SK-N-MC (cell line): ENCODE data around the gene HSF2BP.

Experiments used
- EZH2 ChIP-seq: fragments of 200-600 bp; sonication (generic); IDR thresholded peaks from one replicate; pipeline ENCODE4 v1.6.1; 2017; ENCODE audit warnings: antibody characterized with exemption
- POLR2AphosphoS5 ChIP-seq: IDR thresholded peaks from 2 replicates; pipeline ENCODE4 v1.6.1; 2012; ENCODE audit warnings: mild to moderate bottlenecking, low read depth, low read length, borderline replicate concordance

DNA sequence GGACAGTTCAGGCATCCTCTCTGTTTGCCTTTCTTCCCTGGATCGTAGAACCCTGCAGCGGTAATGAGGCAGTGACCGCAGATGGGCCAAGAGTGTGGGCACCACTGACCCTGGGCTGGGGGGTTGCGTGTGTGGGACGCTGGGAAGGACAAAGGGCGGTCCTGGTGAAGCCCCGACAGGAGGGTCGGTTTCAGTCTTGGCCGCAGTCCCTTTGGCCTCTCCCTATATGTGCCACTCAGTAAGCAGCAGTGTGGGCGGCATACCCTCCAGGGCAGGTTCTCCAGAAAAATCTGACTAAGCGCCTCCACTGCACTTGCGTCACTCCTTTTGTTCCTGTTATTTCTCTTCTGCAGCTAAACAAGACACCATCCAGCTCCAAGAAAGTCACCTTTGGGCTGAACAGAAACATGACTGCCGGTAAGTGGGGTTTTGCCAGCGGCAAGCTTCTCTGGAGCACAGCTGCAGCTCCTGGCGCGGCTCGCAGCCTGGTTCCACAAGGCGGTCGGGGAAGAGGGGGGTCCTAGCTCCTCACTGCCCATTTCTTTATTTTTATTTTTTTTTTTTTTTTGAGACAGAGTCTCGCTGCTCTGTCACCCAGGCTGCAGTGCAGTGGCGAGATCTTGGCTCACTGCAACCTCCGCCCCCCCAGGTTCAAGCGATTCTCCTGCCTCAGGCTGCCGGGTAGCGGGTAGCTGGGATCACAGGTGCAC is 32.0 kb upstream of the HSF2BP start:
- TF ChIP-seq EZH2 (no peak), POLR2AphosphoS5 (no peak)
